Thymus (tissue), 11 donors: ENCODE results near the gene CD63. TPM values are rescaled to one million over a fixed set of nuclear protein-coding genes. Genes with fewer than 3 reads are reported as not detected.

Experiments
- DNase-seq, 9 donors: peaks; one replicate each; pipeline ENCODE4 v3.0.0-alpha.2; 2013; ENCODE audit warnings: low spot score in 9 of 9, low read depth in 6 of 9, missing footprints in 1 of 9
- H3K27ac ChIP-seq, 2 donors: one replicate each; pipeline ENCODE4 v1.5.1; 2013; ENCODE audit warnings: control low read depth in 1 of 2, low read depth in 1 of 2, low read length in 1 of 2, mild to moderate bottlenecking in 1 of 2, moderate library complexity in 1 of 2
- H3K27me3 ChIP-seq, 2 donors: one replicate each; pipeline ENCODE4 v1.5.1; 2013; ENCODE audit warnings: low read length in 1 of 2; ENCODE audit not compliant: control insufficient read depth in 2 of 2, insufficient read depth in 1 of 2
- H3K36me3 ChIP-seq, 2 donors: one replicate each; pipeline ENCODE4 v1.5.1; 2013; ENCODE audit warnings: low read length in 1 of 2, mild to moderate bottlenecking in 1 of 2, moderate library complexity in 1 of 2; ENCODE audit not compliant: control insufficient read depth in 2 of 2, insufficient read depth in 2 of 2
- H3K4me1 ChIP-seq, 2 donors: one replicate each; pipeline ENCODE4 v1.5.1; 2013; ENCODE audit warnings: low read length in 2 of 2; ENCODE audit not compliant: control insufficient read depth in 2 of 2, insufficient read depth in 2 of 2
- H3K4me3 ChIP-seq, 2 donors: one replicate each; pipeline ENCODE4 v1.5.1; 2013; ENCODE audit warnings: low read length in 2 of 2, control low read depth in 1 of 2, mild to moderate bottlenecking in 1 of 2
- H3K9me3 ChIP-seq, 2 donors: one replicate each; pipeline ENCODE4 v1.5.1; 2013; ENCODE audit warnings: low read length in 1 of 2, mild to moderate bottlenecking in 1 of 2; ENCODE audit not compliant: control insufficient read depth in 2 of 2, insufficient read depth in 1 of 2
- WGBS: extraction: QIAGEN DNeasy Blood & Tissue Kit; methylation state at CpG from one replicate; pipeline ENCODE4 v1.1.7; 2013; 5-methylcytosine and 5-hydroxymethylcytosine counted together
- polyA plus RNA-seq: library from polyadenylated mRNA; stranded (reverse); fragments of 200-250 nt; gene quantifications from one replicate; pipeline ENCODE4 v1.2.3, GENCODE V29; 2013
- total RNA-seq: library from RNA; stranded (reverse); fragments of 120-200 nt; gene quantifications from one replicate; pipeline ENCODE4 v1.2.4, GENCODE V29; 2013
- donor health status: healthy.

Gene CD63
- total and polyA plus RNA-seq, 2 donors, result 221 to 598 TPM

DNA sequence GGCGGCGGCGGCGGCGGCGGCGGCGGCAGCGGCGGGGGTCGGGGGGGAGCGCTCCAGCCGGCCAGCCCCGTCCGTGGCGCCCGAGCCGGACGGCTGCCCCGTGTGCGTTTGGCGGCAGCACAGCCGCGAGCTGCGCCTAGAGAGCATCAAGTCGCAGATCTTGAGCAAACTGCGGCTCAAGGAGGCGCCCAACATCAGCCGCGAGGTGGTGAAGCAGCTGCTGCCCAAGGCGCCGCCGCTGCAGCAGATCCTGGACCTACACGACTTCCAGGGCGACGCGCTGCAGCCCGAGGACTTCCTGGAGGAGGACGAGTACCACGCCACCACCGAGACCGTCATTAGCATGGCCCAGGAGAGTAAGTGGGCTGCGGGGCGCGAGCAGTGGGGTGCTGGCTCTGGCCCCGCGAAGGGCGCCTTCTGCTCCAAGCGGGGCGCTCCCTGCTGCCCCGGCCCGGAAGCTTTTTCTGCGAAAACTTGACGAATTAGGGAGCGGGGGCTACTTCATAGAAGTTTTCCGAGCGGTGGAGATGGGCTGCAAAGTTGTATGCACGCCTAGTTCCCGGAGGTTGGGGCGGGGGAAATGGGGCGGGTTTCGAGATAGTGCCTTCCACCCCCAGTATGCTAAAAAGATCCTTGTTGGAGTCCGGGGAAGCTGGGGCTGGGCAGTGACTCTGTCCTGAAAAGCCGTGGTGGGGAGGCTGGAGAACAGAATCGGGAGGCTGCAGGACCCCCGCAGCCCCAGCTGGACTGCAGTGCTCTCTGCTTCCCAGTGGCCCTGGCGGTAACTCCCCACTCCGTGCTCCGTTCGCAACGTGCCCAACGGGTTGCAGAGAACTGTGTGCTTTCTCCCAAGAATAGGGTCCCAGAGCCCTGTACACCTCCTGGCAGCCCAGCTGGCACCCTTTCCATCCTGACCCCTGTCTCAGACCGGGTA is 14.9 kb upstream of the CD63 start:
- H3K9me3 ChIP-seq, result no peaks in the 10 kb centered on the region
- peaks cover 18 to 43% of the 10 kb centered on the region in 2 donors for H3K4me1 ChIP-seq
- H3K27ac ChIP-seq, result peak overlapping the region; percentile 53 to 64
- peaks cover 3 to 11% of the 10 kb centered on the region in 2 donors for H3K36me3 ChIP-seq
- peak in 3 of 9 donors; percentile 41 to 71 (median 52) for DNase-seq
- peak overlapping the region; percentile 77 to 87 for H3K4me3 ChIP-seq
- H3K27me3 ChIP-seq, result no peaks in the 10 kb centered on the region
- under 1% methylated on average over 73 of the region's 73 CpGs for WGBS

DNA sequence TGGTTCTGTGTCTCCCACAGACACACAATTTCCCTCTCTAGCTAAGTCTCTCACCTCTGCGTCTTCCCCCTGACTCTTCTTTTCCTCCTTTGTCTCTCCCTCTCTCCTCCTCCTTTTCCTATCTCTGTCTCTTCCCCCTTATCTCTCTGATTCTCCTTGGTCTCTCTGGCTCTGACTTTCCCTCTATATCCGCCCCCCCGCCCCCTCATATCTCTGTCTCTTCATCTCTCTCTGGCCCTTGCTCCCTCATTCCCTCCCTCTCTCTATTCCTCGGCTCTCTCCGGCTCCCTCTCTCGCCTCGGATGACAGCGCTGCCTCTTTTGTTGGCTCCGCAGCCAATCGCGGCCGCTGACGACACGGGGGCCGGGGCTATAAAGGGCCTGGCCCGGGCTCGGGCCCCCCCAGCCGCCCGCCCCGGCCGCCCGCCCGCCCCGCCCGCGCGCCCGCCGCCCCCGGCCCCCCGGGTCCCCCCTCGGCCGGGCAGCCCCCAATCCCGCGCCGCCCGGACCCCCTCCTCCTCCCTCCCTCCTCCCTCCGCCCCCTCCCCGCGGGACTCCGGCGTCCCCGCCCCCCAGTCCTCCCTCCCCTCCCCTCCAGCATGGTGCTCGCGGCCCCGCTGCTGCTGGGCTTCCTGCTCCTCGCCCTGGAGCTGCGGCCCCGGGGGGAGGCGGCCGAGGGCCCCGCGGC is 14.1 kb upstream of the CD63 start, which contains the start of gene GDF11:
TSS of gene GDF11 (plus strand) at position 404 of the 687 bp plus-strand sequence. CDS start at position 599, 195 bp downstream.
- DNase-seq, result peak in 5 of 9 donors; percentile 65 to 85 (median 72)
- peak within 1 kb of the TSS; percentile 53 to 64 for H3K27ac ChIP-seq
- peaks cover 21 to 51% of the 10 kb centered on the region in 2 donors for H3K4me1 ChIP-seq
- H3K36me3 ChIP-seq, result peaks cover 0 to 9% of the 10 kb centered on the region in 2 donors
- H3K9me3 ChIP-seq, result no peaks in the 10 kb centered on the region
- WGBS, result under 1% methylated on average over 51 of the region's 53 CpGs
- H3K27me3 ChIP-seq, result no peaks in the 10 kb centered on the region
- H3K4me3 ChIP-seq, result peak within 1 kb of the TSS; percentile 77 to 87

DNA sequence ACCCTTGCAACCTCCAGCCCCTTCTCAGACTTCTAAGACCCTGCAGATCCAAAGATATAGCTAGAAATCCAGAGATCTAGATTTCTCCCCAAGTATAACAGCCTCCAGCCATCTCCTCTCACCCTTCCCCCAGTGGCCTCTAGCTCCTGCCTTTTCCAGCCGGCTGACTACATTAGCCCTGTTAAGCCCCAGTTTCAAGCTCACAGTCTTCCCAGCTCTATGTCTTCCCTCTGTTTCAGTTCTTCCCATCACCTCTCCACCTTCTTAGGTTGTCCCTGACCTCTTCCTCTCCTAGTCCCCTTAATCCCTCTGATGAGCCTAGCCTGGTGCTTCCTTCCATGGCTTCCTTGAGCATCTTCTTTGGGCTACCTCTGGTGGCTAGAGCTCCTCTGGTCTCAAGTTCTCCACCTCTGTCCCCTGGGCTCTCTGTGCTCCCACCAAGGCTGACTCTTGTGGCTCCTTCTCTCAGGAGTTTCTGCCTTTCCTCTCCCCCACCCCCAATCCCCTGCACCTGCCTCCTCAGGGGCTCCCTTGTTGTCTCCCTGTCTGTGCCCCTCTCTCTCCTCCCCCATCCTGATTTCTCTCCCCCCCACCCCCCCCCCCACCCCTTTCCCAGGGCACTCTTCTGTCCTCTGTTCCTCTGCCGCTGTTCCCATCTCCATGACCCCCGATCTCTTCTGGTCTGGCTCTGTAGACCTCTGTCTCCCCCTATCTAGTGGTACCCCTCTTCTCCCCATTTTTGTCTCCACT is 13.3 kb upstream of the CD63 start:
- Histone ChIP-seq H3K27ac (no peak overlapping the region), H3K4me1 (peaks cover 25 to 58% of the 10 kb centered on the region in 2 donors), H3K36me3 (peaks cover 0 to 3% of the 10 kb centered on the region in 2 donors), H3K27me3 (no peaks in the 10 kb centered on the region), H3K9me3 (no peaks in the 10 kb centered on the region), H3K4me3 (peak overlapping the region in 1 of 2 donors; percentile 40)
- no peak for DNase-seq
- 37% methylated on average over 3 of the region's 3 CpGs for WGBS

DNA sequence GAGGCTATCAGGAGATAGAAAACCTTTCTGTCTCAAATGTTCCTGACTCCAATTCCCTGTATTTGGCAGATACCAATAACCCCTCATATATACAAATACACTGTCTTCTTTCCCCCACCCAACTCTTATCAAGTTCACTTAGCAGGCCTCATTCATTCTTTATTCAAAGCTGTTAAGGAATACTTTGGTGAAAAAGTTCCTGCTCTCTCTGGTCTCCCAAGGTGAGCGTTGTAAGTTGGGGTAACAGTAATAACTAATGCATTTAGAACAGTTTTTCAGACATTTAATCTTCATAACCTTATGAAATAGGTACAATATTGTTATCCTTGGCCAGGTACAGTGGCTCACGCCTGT is 10.2 kb upstream of the CD63 start:
- DNase-seq, result no peak
- peak overlapping the region; percentile 63 to 68 for H3K4me3 ChIP-seq
- H3K9me3 ChIP-seq, result no peaks in the 10 kb centered on the region
- H3K27me3 ChIP-seq, result no peaks in the 10 kb centered on the region
- peaks cover 10 to 38% of the 10 kb centered on the region in 2 donors for H3K4me1 ChIP-seq
- H3K27ac ChIP-seq, result no peak overlapping the region
- no peaks in the 10 kb centered on the region for H3K36me3 ChIP-seq
- WGBS, result 89% methylated on average over 2 of the region's 2 CpGs

DNA sequence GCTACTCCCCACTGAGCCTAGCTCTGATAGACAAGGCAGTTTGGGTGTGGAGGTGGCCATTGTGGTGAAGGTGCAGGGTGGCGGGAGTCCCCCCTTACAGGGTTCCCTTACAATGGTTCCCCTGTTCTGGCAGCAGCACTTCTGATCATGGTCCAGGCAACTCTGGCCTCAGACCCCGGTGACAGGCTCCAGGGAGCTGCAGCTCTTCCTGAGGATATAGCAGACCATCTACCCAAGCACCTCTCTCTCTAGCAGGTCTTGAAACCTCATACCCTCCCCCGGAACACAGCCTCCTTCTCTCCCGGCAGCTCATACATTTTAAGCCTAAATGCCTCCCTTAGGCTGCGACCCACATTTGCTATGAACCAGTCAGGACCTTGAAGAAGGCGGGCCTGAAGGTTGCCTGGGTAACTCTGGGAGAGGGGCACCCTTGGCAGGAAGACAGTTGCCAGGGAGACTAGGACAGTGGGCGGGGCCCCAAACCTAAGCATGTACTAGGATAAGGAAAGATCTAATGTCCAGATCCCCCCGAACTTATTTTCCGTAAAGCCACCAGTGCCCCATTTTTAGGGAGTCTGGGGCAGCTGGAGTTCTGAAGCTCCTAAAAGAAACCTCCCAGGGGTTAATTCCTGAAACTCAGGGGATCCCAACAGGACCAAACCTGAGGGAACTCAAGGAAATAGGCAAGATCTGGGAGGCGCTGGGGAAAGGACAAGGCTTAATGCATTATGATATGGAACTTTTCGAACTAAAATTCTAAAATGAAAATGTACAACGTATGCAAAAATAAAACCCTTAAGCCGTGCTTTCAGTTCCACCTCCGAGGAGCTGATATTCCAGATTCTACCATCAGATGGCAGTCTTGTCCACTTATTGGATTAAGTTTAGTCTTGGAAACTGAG is 9.6 kb upstream of the CD63 start:
- Histone ChIP-seq H3K27me3 (no peaks in the 10 kb centered on the region), H3K9me3 (no peaks in the 10 kb centered on the region), H3K4me1 (peaks cover 10 to 37% of the 10 kb centered on the region in 2 donors), H3K4me3 (peak overlapping the region; percentile 63 to 68), H3K36me3 (no peaks in the 10 kb centered on the region), H3K27ac (peak overlapping the region; percentile 43 to 87)
- under 1% methylated on average over 14 of the region's 14 CpGs for WGBS
- DNase-seq, result peak; percentile 80 to 97 (median 94)

DNA sequence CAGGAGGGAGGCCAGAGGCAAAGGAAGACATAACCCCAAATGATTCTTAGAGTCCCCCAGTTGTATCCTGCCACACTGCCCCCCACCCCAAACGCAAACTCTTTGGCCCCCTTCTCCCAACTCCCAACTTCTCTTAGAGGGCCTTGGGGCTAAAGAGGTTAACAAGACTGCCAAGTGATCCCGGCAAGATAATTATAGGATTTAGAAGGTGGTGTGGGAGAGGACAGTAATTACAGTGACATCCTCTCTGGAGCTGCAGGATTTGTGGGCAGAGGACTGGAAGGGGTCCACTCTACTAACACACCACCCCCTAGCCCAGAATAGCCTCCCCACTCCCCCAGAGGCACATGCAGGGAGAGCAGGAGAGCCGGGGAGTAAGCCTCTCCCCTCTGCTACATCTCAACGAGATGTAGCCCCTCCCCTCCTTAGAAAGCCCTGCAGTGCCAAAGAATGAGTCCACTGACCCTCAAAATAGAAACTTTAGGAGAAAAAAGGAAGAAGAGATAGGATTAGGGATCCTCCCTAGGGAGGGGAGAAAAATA is 8.8 kb upstream of the CD63 start:
- Histone ChIP-seq H3K27me3 (no peaks in the 10 kb centered on the region), H3K27ac (peak overlapping the region; percentile 43 to 87), H3K4me1 (peaks cover 10 to 35% of the 10 kb centered on the region in 2 donors), H3K9me3 (no peaks in the 10 kb centered on the region), H3K36me3 (no peaks in the 10 kb centered on the region), H3K4me3 (peak overlapping the region; percentile 63 to 68)
- DNase-seq, result no peak
- 36% methylated on average over 4 of the region's 4 CpGs for WGBS

DNA sequence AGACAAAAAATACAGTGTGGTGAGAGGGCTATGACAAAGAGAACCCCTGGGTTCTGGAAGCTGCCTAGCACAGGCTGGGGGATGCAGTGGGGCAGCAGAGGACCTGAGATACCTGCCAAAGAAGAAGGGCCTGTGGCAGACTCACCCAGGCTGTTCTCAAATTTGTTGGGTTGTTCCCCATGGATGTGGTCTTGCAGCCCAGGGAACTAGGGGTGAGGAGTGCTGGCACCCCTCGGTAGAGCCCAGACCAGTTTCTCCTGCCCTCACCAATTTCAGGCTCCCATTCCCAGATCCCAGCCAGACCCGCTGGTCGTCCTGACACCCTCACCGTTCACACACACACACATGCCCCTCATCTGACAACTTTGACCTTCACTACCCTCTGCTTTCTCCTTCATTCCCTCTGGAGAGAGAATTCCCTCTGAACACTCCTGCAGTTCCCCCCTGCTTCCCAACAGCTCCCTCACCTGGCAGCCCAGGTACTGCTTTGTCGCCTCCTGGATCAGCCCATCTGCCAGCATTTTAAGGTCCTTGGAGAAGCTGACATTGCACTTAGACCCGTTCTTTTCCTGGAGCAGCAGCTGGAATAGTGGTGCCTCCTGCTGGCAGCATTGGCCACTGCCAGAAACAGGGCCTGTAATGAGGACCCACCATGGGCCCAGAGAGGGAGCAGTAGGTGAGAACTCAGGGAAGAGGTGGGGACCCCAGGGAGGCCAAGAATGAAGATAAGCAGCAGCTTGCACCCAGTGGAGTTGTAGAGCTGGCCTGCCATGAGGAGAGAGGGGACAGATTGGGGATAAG is 8.2 kb upstream of the CD63 start:
- no peak overlapping the region for H3K4me3 ChIP-seq

More for the DNA sequence above, 8.2 kb upstream of the CD63 start:
- H3K4me1 ChIP-seq, result peaks cover 7 to 28% of the 10 kb centered on the region in 2 donors
- H3K27ac ChIP-seq, result peak overlapping the region; percentile 26 to 87
- H3K36me3 ChIP-seq, result no peaks in the 10 kb centered on the region
- H3K9me3 ChIP-seq, result no peaks in the 10 kb centered on the region
- peak in 3 of 9 donors; percentile 37 to 73 (median 57) for DNase-seq
- H3K27me3 ChIP-seq, result no peaks in the 10 kb centered on the region
- WGBS, result 78% methylated on average over 6 of the region's 6 CpGs
